Activated T-helper 1 cell treated with anti-CD3 and anti-CD28 coated beads, Interleukin-2, amount 50 U/mL, for 16 hours (primary cell): ENCODE measurements around the gene LPAR3.

ENCODE experiments used
- DNase-seq, 2 donors: peaks; one replicate each; pipeline ENCODE4 v3.0.0-alpha.2; 2020; ENCODE audit warnings: low read depth in 1 of 2, low spot score in 1 of 2

The LPAR3 gene

GRCh38 chr1:84780000-84780716 lies 112.8 kb downstream of the LPAR3 start:
- no peak for DNase-seq

GRCh38 chr1:84776639-84777038 lies 116.4 kb downstream of the LPAR3 start:
- no peak for DNase-seq

GRCh38 chr1:84775535-84775920 lies 117.5 kb downstream of the LPAR3 start:
- no peak for DNase-seq

GRCh38 chr1:84774669-84775534 lies 118.1 kb downstream of the LPAR3 start:
- no peak for DNase-seq

- no peak for DNase-seq
Measured at GRCh38 chr1:84773933-84774497, 119.0 kb downstream of the LPAR3 start.

GRCh38 chr1:84773195-84773594 lies 119.8 kb downstream of the LPAR3 start:
- no peak for DNase-seq

- DNase-seq = peak; percentile 24 to 66
Measured at GRCh38 chr1:84772428-84772943, 120.5 kb downstream of the LPAR3 start.

GRCh38 chr1:84771895-84772294 lies 121.1 kb downstream of the LPAR3 start:
- no peak for DNase-seq

GRCh38 chr1:84770481-84770880 lies 122.5 kb downstream of the LPAR3 start:
- DNase-seq = no peak

GRCh38 chr1:84769636-84770035 lies 123.4 kb downstream of the LPAR3 start:
- DNase-seq = no peak

GRCh38 chr1:84768634-84769033 lies 124.4 kb downstream of the LPAR3 start:
- no peak for DNase-seq

- DNase-seq = no peak
Measured at GRCh38 chr1:84763912-84764680, 128.9 kb downstream of the LPAR3 start.

GRCh38 chr1:84762664-84763063 lies 130.3 kb downstream of the LPAR3 start:
- no peak for DNase-seq
